ENCODE results near the gene MYO1G. TPM values are rescaled to one million over a fixed set of nuclear protein-coding genes. Genes with fewer than 3 reads are reported as not detected.
"Not testable (repeated sequence)": the region's sequence is repeated elsewhere in the genome, so short reads cannot be mapped to it uniquely, and the experiment has no call there.

MYO1G gene
- total RNA-seq (2014; rRNA removed; shearing (Covaris generic)): 0.07 TPM in 1 of 2 replicates, not detected in the other
- 0.81 TPM in 1 of 2 replicates, not detected in the other for polyA plus RNA-seq (2014; cell fraction: nucleus; rRNA removed)

DNA sequence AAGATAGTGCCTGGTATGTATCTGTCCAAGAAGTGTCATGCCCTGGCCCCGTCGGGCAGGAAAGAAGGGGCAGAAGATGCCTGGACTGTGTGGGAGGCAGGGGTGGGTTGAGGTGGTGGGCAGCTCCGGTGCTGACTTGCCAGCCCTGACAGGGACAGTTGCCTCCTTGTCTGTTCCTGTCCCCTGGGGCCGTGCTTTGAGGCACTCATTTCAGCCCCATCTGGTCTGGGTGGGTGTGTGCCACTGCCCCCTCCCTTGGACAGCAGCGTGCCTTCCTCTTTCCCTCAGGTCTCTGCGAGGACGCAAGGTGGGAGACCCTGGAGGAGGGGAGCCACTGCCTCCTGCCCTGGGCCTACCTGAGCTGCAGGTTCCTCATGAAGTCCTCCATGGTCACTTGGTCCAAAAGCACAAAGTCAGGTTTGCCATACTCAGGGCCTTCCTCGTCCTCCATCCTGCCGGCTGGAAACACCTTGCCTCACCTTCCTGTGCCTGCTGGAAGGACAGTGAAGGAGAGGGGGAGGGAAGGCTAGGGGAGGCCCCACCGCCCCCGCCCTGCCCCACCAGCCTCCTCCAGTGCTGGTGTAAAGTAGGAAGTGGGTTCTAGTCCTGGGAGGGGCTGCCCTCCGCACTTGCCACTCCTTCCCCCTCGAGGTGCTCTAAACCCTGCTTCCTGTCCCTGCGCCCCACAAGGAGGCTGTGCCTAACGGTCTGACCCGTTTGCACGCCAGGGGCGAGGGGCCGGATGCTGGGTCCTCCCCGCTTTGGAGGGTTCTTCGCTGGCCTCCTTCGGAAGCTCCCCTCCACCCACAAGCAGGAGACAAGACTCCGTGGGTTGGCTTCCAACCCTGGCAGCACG lies at the start of gene MYO1G:
Gene MYO1G, minus strand, starts transcription at position 505 of the 856 bp plus-strand sequence. Its CDS starts 54 bp downstream, at position 451.
- no peak for DNase-seq (ENCODE audit: extremely low read depth, low read depth)

GRCh38 chr7:45028138-45028919 lies 49.5 kb upstream of the MYO1G start:
- DNase-seq (ENCODE audit: extremely low read depth, low read depth): no peak

DNA sequence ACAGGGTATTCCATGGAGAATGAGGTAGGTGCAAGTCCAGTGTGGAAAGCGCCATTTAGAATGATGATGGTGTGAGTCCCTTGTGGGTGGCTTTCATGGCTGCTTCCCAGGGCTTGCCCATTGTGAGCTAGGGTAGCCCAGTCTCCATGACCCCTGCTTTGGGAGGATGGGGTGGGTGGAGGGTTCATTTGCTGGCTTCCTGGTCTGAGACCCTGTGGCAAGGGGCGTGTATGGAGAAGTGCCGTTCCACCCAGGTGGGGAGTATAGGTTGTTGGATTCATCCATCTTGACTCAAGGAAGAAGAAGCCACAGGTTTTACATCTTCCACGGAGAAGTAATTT lies 48.9 kb upstream of the MYO1G start:
- DNase-seq (ENCODE audit: extremely low read depth, low read depth): no peak

DNA sequence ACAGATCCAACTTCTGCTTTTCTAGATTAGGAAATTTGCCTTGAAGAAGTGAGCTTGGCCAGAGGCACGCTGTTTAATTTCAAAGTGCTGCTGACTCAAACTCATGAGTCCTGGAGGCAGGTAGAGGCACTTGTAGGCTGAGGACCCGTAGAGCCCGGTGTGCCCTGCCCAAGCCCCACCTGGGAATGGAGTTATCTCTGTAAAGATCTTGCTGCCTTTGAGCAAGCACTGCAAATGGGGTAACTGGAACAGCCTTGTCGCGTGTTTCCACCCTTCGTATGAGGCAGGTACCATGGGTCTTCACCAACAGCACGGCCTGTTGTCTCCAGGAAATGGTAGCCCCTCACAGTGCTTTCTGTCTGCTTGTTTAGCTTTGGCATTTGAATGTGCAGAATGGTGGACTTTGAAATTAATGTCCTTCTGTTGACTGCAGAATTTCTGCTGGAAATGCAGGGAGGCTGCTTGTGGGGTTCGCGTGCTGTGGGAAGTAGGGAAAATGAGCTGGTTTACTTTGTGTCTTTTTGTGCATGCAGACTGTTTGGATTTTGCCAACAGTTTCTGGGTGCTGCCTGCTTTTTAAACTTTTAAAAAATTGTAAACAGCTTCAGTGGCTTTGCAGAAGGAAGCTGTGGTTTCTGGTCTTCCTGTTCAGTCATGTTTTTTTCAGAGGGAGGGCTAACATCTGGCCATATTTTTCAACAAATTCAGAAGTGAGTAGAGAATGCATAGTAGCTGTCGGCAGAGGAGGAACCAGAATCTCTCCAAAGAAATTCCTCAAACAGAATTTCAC lies 48.4 kb upstream of the MYO1G start:
- DNase-seq (ENCODE audit: extremely low read depth, low read depth): no peak

- DNase-seq (ENCODE audit: extremely low read depth, low read depth): no peak
Observed at GRCh38 chr7:45026013-45026412, 47.2 kb upstream of the MYO1G start.

- DNase-seq (ENCODE audit: extremely low read depth, low read depth): not testable (repeated sequence)
Observed at GRCh38 chr7:45025473-45025872, 46.7 kb upstream of the MYO1G start.

DNA sequence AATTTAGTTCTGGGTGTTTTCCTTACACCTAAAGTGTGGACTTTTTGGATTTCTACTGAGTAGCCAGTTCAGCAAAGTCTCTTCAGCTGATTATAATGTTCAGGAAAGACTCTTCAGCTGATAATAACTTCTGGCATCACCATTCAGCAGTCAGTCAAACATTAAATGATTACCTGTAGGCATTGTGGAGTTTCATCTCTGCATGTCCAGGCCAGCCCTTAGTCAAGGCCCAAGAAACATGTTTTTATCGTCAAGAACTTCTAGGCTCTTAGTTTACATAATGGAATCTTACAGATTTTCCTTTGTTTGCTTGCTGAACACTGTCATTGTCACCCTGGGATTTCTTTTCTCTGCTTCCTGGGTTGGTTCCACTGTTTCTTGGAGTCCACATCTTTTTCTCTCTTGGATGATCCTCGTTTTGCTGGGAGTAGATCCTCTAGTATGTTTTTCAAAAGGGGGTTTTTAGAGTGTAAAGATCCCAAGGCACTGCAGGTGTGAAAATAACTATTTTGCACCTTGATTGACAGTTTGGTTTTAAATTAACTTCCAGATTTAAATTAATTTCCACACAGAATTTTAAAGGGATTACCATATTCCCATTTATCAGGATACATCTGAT lies 45.4 kb upstream of the MYO1G start:
- DNase-seq (ENCODE audit: extremely low read depth, low read depth): no peak

- DNase-seq (ENCODE audit: extremely low read depth, low read depth): no peak
Observed at GRCh38 chr7:45021604-45022296, 42.9 kb upstream of the MYO1G start.

DNA sequence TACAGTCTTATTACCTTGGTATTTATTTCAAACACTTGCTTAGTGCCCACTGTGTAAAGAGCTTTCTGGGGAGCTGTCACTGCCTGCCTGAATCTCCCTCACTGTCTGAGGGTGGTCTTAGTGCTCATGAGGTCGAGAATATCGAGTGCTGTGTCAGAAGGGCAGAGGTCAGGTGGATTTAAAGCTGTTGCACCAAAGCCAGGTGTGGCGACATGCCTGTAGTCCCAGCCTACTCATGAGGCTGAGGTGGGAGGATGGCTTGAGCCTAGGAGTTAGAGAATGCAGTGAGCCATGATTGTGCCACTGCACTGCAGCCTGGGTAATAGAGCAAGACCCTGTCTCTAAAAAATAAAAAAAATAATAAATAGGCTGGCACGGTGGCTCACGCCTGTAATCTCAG lies 42.1 kb upstream of the MYO1G start:
- no peak for DNase-seq (ENCODE audit: extremely low read depth, low read depth)

DNA sequence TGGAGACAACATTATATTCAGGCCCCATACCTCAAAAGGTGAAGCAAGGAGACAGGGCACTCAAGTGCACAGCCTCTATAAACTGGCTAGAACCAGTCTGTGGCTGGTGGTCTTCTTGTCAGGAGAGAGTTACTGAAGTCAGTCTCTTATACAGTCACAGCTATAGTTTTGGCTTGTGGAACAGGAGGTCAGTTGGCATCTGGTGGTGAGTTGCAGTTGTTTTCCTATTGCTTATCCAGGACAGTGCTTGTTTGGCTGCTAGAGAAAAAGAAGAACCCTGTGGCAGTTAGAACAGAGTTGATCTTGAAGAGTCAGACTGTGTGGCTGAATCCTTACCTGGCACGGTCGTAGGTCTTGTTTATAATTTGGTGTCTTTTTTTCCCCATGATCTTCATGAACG lies 38.4 kb upstream of the MYO1G start:
- DNase-seq (ENCODE audit: extremely low read depth, low read depth): no peak

GRCh38 chr7:45015313-45015712 lies 36.5 kb upstream of the MYO1G start:
- no peak for DNase-seq (ENCODE audit: extremely low read depth, low read depth)

DNA sequence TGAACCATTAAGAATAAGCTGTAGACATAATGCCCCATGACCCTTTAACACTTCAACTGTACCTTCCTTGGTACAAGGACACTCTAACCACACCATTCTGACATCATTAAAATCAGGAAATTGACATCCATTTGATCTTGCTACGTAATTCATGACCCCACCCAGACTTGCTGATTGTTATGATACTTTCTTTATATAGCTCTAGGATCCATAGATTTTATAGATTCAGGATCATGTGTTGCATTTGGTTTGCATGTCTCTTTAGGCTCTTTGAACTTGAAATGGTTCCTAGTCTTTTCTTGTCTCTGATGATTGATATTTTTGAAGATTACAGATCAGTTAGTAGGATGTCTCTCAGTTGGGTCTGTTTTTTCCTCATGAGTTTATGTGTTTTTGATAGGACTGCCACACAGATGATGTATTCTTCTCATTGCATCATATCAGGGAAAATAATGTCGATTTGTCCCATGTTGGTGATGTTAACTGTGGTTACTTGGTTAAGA lies 34.7 kb upstream of the MYO1G start:
- no peak for DNase-seq (ENCODE audit: extremely low read depth, low read depth)

DNA sequence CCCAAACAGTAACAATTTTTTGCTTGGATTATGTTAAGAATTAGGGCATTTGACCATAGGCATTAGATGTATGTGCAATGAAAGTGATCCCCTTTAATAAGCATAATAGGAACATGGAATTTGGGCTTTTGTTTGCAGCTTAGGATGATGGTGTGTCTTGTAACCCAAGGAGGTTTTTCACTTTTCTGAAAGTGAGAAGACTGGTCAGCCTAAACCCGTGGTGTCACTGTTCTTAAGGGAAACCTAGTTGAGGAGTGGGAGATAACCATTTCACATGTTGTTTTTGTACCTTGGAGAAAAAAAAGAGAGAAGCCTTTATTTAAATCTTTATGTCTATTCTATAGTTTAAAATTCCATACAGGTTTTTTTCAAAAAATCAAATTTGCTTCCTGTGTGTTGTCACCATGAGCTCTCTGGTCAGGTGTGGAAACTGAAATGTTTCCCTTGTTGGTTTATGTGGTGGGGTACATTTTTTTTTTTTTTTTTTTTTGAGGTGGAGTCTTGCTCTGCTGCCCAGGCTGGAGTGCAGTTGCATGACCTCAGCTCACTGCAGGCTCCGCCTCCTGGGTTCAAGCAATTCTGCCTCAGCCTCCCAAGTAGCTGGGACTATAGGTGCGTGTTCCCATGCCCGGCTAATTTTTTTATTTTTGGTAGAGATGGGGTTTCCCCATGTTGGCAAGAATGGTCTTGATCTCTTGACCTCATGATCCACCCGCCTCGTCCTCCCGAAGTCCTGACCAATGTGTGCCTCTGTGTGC lies 28.9 kb upstream of the MYO1G start:
- no peak for DNase-seq (ENCODE audit: extremely low read depth, low read depth)

GRCh38 chr7:45007106-45007505 lies 28.3 kb upstream of the MYO1G start:
- no peak for DNase-seq (ENCODE audit: extremely low read depth, low read depth)

GRCh38 chr7:45003789-45004188 lies 25.0 kb upstream of the MYO1G start:
- no peak for DNase-seq (ENCODE audit: extremely low read depth, low read depth)

DNA sequence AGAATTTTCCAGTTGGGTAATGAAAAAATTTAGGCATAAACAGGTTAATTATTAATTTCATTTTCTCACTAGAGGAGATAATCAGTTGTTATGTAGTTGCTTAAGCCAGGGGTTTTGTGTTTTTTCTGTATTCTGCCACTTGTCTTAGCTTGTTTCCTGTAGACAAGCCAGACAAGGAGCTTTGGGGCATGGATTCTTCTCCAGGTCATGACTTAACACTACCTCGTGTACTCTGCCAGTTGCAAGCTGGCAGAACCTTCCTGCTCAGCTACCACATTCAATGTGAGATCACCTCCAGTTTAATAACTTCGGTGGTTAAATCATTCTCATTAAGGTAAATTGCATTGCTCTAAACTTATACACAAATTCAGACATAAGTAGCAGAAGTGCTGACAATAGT lies 23.0 kb upstream of the MYO1G start:
- DNase-seq (ENCODE audit: extremely low read depth, low read depth): no peak

- no peak for DNase-seq (ENCODE audit: extremely low read depth, low read depth)
Observed at GRCh38 chr7:45001138-45001694, 22.4 kb upstream of the MYO1G start.

All from NCI-H460 (cell line).